HG03045 (cell line): Measurements from ENCODE around the gene GTF3C5.
"Not testable (repeated sequence)": the region's sequence is repeated elsewhere in the genome, so short reads cannot be mapped to it uniquely, and the experiment has no call there.

ENCODE experiments used
- ATAC-seq: cut with Tn5 transposase; IDR thresholded peaks from one replicate; pipeline ENCODE4 v1.9.1; 2021; ENCODE audit warnings: mild to moderate bottlenecking, moderate library complexity; ENCODE audit not compliant: unreplicated experiment

GTF3C5 gene, protein sequence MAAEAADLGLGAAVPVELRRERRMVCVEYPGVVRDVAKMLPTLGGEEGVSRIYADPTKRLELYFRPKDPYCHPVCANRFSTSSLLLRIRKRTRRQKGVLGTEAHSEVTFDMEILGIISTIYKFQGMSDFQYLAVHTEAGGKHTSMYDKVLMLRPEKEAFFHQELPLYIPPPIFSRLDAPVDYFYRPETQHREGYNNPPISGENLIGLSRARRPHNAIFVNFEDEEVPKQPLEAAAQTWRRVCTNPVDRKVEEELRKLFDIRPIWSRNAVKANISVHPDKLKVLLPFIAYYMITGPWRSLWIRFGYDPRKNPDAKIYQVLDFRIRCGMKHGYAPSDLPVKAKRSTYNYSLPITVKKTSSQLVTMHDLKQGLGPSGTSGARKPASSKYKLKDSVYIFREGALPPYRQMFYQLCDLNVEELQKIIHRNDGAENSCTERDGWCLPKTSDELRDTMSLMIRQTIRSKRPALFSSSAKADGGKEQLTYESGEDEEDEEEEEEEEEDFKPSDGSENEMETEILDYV

DNA sequence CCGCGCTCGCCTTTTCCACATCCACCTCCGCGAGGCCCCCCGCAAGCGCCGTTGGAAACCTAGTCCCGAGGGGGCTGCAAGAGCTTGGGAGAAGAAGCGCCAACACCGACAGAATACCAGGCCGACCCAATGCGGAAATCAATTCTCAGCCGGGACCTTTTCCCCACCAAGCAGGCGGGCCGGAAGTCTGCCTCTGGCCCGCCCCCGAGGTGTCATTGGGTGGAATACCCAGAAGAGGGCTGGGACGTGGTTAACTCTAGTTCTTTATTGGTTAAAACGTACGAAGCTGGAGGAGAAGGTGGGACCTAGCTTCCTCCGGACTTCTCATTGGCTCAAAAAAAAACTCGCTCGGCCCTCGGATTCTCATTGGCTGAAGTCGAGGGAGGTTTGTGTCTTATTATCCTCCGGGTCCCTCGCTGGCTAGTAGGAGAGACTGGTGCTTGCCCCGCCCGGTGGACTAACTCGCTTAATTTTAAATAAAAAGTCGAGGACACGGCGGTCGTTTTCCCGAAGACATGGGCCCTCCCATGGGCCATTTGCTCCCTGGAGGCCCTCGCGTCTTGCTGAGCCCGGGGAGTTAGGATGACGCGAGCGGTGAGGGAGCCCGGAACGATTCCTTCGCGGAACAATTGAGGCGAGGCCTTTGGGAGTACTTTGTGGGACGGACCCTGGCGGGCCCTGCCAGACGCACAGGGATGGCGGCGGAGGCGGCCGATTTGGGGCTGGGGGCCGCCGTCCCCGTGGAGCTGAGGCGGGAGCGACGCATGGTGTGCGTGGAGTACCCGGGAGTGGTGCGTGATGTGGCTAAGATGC is at the start of gene GTF3C5:
TSS of gene GTF3C5 (plus strand) at position 681 of the 813 bp plus-strand sequence. CDS start at position 696, 15 bp downstream.
- ATAC-seq = peak; percentile 91

DNA sequence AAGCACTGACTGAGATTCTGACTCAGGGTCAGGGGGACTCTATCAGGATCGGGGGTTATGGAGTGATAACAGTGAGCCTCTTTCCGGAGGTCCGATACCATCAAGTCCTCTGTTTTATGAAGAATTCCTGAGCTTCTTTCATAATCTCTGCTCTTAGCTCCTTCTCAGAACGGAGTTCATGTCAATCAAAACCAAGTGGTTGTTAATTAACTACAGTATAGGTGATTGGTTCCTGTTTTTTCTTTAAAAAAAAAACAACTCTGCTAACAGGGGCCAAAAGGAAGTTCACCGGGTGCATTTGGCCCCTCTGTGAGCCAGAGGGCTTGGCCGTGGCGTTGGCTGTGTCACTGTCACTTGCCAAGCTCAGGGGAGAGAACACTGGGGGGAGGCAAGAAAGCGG is 48.3 kb upstream of the GTF3C5 start:
- ATAC-seq = no peak

DNA sequence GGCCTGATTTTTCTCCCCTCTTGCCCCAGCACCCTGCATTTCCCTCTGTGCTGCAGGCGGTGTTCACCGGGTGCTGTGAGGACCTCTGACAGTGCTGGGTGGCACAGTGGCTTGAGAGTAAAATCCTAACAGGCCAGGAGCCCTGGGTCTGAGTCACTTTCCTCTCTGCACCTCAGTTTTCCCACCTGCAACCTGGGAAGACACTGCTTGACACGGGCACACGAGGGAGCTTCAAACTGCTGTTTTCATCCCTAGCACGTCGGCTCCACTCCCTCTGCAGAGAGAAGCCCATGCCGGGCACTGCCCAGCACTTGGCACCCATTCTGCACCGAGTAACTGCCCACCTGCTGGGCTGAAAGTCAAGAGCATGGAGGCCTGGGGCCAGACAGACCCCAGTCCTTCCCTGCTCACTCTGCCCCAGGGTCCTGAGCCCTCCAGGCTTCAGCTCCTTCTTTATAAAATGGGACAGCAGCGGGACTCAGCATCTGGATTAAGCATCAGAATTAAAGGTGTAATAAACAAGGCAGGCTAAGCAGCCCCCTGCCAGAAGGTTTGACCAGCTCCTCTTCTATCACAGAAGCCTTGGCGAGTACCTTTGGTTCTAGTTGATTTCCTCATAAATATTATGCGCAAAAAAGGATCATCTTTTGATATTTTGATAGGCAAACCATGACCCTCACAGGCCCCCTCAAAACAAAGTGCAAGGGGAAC is 47.2 kb upstream of the GTF3C5 start:
- no peak for ATAC-seq

DNA sequence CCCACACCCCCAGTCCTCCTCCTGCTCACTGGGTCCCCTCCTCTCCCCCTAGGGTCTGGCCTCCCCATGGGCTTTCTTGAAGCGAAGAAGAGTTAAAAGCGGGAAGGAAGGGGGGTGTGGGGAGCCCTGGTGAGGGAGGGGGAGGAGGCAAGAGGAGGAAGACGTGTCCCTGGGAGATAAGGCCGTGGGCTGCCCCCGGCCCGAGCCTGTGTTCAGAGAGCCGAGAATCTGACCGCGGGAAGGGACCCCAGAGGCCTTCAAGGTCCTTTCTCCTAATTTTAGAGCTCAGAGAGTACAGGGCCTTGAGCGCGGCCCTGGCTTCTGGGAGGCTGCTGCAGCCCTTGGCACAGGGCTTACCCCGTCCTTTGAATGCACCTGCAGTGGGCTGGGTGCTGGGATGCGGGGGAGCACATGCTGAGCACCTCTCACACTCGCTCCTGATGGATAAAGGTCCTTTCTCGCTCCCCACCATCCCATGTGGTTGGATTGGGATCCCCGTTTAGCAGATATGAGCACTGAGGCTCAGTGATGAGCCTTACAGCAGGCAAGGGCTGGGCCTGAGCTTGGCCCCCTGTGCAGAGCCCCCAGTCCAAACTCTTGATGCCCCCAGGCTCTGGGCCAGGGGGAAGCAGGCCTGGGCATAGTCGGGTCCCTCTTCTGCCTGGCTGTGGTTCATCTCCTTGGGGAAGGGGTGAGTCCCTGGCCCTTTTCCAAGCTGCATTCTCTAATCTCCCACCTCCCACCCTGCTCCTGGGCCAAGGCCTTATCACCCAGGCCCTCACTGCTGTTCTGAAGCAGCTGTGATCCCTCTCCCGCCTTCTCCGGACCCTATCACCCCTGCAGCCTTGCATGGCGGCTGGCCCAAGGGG is 46.4 kb upstream of the GTF3C5 start:
- ATAC-seq = no peak

DNA sequence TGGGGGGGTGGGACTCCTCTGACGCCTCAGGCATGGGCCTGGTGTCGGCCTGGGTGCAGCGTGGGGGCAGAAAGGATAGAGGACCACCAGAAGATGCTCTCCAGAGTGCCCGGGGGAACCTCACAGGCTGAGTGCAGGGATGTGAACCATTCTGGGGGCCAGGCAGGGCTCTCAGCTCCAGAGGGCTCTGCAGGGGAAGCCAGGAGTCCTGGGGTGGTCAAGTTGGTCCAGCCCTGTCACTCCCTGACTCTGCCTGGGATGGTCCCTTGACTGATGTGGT is 45.8 kb upstream of the GTF3C5 start:
- no peak for ATAC-seq

DNA sequence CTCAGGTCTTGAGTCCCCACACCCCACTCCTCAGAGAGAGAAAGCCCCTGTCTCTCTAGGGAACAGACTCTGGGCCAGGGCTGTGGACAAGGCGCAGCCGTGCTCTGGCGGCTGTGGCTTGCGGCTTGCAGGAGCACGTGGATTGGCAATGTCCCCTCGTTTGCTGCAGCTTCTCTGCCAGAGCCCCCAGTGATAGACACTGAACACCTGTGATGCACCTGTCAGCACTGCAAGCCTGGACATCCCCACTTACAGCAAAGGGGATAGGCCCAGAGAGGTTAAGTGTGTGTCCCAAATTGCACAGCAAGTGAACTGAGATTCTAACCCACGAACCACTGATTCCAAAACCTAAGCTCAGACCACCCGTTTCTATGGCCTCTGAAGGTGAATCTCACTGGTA is 45.3 kb upstream of the GTF3C5 start:
- no peak for ATAC-seq

DNA sequence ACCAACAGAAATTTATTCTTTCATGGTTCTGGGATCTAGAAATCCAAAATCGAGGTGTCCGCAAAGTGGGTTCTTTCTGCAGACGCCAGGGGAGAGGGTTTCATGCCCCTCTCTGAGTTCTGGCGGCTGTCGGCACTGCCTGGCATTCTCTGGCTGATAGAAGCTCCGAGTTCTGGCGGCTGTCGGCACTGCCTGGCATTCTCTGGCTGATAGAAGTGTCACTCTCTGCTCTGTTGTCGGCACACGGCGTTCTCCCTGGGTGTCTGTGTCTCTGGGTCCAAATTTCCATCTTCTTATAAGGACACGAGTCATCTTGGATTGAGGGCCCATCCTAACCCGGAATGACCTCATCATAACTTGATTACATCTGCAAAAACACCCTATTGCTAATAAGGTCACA is 44.7 kb upstream of the GTF3C5 start:
- no peak for ATAC-seq

DNA sequence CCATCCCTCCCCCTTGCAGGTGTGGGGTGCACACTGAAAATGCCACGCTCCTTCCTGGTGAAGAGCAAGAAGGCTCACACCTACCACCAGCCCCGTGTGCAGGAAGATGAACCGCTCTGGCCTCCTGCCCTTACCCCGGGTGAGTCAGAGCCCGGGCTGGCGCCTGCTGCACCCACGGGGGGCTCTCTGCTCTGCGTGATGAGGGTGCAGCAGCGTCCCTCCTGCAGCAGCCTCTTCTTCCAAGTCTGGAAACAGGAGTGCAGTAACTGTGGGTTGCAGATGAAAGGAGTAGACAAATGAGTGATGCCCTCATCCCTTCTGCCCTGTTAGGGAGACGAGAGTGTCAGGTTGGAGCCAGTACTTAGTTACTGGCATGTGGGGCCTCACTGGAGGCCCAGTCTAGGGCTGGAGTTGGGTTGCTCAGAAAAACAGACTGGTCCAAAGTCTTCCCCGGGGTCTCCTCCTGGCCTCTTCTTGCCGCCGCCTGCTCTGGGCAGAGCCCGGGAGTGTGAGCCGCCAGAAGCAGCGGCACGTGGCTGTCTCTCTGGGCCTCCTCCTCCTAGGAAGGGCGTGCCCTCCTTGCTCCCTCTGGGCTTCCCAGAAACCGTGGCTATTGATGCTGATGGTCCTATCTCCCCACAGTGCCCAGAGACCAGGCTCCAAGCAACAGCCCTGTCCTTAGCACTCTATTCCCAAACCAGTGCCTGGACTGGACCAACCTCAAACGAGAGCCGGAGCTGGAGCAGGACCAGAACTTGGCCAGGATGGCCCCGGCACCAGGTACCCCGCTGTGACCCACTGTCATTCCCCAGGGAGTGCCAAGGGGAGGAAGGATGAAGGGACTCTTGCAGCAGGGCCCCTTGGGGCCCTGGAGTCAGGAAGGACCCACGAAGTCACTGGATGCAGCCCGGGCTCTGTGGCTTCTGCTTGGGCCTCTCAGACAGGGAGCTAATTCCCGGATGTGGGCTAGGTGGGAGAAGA is 43.9 kb upstream of the GTF3C5 start:
- no peak for ATAC-seq

DNA sequence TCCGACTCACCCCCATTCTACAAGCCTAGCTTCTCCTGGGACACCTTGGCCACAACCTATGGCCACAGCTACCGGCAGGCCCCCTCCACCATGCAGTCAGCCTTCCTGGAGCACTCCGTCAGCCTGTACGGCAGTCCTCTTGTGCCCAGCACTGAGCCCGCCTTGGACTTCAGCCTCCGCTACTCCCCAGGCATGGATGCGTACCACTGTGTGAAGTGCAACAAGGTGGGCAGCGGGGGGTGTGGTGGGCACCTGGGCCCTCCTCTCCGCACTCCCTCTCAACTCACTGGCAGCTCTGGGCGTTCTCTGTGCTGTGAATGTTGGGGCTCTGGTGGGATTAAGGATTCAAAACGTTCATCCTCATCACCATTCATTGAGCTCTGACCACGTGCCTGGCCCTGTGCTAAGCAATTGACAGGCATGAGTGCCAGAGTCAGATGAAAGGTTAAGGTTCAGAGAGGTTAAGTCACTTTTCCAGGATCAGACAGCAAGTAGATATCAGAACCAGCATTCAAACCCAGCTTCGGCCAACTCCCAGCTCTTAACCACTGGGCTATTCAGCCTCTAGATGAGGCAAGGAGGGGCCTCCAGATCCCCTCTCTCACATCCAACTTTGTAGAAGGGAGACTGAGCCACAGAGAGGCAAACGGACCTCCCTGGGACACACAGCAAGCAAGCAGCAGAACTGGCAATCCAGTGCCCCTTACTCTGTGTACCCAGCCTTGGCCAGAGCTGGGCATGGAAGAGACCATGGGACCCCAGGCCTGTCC is 42.4 kb upstream of the GTF3C5 start:
- no peak for ATAC-seq

DNA sequence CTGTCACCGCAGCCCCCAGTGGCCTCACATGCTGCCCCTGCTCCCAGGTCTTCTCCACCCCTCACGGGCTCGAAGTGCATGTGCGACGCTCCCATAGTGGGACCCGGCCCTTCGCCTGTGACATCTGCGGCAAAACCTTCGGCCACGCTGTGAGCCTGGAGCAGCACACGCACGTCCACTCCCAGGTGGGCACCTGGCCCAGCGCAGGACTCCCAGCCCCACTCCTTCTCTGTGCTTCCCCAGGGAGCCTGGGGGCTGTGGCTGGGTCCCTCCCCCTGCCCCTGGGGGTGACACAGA is 41.8 kb upstream of the GTF3C5 start:
- no peak for ATAC-seq

DNA sequence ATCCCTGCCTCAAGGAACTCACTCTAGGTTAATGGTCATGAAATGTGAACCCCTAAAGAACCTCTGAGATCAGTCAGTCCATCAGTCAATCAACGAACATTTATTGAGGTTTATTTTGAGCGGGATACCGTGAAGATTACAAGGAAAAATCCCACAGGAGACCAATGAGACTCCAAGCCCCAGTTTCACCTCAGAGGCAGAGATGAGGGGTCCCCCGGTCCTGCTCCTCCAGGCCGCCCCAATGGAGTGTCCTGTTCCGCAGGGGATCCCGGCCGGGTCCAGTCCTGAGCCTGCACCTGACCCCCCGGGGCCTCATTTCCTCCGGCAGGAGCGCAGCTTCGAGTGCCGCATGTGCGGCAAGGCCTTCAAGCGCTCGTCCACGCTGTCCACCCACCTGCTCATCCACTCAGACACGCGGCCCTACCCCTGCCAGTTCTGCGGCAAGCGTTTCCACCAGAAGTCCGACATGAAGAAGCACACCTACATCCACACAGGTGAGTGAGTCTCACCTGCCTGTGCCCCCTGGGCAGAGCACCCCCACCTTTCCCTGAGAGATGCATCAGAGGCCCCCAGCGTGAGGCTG is 41.3 kb upstream of the GTF3C5 start:
- ATAC-seq = no peak

DNA sequence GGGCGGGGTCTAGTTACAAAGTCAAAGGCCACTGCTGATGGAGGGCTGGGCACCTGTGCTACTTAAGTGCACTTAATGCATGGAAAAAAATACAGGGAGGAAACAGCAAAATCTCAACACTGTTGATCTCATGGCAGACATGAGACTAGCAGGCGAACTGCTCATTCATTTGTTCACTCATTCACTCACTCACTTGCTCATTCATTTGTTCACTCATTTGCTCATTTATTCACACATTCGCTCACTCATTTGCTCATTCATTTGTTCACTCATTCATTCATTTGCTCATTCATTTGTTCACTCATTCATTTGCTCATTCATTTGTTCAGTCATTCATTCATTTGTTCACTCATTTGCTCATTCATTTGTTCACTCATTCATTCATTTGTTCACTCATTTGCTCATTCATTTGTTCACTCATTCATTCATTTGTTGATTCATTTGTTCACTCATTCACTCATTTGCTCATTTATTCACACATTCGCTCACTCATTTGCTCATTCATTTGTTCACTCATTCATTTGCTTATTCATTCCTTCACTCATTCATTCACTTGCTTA is 40.7 kb upstream of the GTF3C5 start:
- not testable (repeated sequence) for ATAC-seq

DNA sequence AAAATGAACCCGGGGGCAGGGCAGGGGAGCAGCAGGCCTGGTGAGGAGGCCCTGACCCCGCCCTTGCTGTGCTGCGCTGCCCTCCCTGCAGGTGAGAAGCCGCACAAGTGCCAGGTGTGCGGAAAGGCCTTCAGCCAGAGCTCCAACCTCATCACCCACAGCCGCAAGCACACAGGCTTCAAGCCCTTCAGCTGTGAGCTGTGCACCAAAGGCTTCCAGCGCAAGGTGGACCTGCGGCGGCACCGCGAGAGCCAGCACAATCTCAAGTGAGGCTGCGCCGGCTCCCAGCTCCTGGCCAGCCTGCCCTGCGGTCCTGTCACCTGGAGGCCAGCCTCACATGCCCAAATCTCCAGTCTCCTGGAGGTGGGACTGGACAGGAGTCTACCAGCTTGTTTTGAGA is 40.0 kb upstream of the GTF3C5 start:
- no peak for ATAC-seq

DNA sequence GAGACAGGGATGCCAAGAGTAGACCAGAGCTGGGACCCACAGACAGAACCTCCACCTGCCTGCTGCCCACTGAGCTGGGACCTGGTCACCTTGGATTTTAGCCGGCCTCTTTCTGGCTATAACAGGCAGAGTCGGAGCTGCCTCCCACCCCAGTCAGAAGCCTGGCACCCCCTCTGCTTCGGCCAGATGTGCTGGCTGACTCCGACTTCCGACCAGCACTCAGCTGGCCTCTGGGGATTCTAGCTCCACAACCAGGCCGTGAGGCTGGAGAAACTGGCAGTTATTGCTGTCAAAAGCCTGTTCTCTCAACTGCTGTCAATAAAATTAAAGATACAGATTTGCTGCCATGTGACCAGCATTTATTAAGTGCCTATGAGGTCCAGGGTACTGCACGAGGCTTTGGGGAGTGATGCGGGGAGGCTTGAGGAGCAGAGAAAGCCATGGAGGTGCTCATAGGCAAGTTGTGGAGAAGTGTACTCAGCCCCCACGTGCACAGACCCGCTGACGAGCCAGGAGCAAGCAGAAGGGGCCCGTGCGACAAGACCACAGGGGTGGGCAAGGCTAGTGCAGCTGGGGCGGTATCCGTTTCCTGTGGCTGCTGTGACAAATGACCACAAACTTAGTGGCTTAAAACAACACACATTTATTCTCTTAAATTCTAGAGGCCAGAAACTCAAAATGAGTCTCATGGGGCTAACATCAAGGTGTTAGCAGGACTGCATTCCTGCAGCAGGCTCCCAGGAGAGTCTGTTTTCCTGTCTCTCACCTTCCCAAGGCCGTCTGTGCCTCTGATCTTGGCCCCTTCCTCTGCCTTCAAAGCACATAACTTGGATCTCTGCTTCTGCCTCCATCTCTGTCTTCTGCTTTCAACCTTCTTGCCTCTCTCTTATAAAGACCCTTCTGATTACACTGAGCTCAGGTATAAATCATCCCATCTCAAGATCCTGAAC is 39.2 kb upstream of the GTF3C5 start:
- ATAC-seq = no peak

DNA sequence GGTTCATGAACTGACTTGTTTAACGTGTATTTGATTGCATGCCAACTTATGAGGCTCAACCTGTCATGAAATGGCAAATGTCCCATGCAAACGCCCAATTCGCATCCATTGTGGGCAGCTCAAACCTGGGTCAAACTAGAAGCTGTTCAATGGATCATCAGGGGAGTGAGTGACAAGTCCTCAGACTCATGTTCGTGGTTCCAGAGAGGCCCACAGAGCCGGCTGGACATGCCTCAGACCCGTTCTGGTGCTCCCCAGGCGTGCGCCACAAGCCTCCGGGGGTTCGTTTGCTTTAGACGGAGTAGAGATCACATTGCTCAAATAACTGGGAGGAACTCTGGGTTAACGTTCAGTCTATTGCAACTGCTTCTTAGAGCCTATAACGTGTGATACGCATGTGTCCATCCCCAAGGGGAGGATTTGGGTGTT is 37.3 kb upstream of the GTF3C5 start:
- no peak for ATAC-seq

DNA sequence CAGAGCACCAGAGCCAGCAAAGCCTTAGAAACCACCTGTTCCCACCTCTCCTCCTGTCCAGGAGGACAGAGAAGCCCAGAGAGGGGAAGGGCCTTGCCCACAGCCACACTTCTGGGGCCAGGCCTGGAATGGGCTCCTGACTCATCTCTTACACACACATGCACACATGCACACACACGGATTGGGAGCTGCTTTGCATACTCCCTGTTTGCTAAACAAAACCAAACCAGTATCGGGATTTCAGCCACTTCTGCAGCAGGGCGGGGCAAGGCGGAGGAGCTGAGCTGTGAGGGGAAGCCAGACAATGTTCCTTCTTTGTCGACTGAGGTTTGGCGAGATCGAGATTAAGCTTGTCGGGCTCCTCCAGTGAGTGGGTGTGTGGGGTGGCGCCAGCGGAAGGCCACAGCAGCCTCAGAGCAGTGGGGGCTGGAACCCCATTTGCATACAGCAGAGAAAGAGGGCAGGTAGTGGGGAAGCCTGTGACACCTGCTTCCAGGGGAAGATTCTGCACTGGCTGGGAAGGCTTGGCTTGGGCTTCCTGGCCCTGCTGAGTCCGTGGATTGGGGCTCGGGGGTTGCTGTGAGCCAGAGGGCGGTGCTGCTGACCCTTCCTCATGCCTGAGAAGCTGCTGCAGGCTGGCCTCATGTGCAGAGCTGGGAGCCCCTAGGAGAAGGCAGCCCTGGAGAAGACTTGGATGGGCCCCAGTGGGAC is 36.2 kb upstream of the GTF3C5 start:
- ATAC-seq = no peak

DNA sequence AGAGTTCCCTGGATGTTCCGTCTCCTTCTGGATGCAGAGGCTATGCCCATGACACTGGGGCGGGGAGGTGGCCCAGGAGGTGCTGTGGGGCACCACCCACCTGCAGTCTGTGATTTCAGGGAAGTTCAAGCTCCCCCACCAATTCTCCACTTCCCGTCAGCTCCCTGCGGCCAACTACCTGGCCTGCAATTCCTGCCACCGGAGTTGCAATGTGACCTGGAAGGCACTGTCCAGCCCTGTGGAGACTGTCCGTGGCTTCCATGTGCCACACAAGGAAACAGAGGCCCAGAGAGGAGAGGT is 35.7 kb upstream of the GTF3C5 start:
- no peak for ATAC-seq
